OCI-LY7 (cell line): Measurements from ENCODE around the gene KLK12. TPM values are rescaled to one million over a fixed set of nuclear protein-coding genes. Genes with fewer than 3 reads are reported as not detected.

Experiments
- BruUV-seq: library from RNA; stranded (reverse); fragments of 400-500 nt; replicated peaks from 2 replicates; lab custom pipeline; 2021; lab: Mats Ljungman, UMichigan
- CTCF ChIA-PET: fragments of 300-600 bp; sonication (Branson Sonifier 250); formaldehyde crosslinking; loops from one replicate; lab custom pipeline; 2022; ENCODE audit warnings: antibody characterized with exemption; ENCODE audit not compliant: unreplicated experiment; lab: Charles Lee
- POLR2A ChIA-PET: fragments of 300-600 bp; sonication (Branson Sonifier 250); formaldehyde crosslinking; loops from one replicate; lab custom pipeline; 2022; ENCODE audit warnings: antibody characterized with exemption; lab: Charles Lee
- DNase-seq: peaks from one replicate; pipeline ENCODE4 v3.0.0-alpha.2; 2015; ENCODE audit warnings: low spot score
- H2AFZ ChIP-seq: fragments of 200-600 bp; sonication (generic), shearing (Covaris generic); 2 replicates; pipeline ENCODE4 v1.6.1; 2014; ENCODE audit warnings: mild to moderate bottlenecking, antibody characterized with exemption, low read length, moderate library complexity
- H3K27ac ChIP-seq: fragments of 200-600 bp; sonication (generic); 2 replicates; pipeline ENCODE4 v1.5.1; 2014; ENCODE audit warnings: mixed run types, low read depth, mild to moderate bottlenecking, moderate library complexity, low read length, inconsistent platforms; ENCODE audit not compliant: poor library complexity, severe bottlenecking
- H3K36me3 ChIP-seq: fragments of 200-600 bp; sonication (generic); 2 replicates; pipeline ENCODE4 v1.6.1; 2014; ENCODE audit warnings: mild to moderate bottlenecking, antibody characterized with exemption, low read length, moderate library complexity, mixed read lengths; ENCODE audit not compliant: insufficient read depth
- H3K4me1 ChIP-seq: fragments of 200-600 bp; sonication (generic); 2 replicates; pipeline ENCODE4 v1.5.1; 2014; ENCODE audit warnings: mild to moderate bottlenecking, low read length; ENCODE audit not compliant: insufficient read depth, poor library complexity, severe bottlenecking
- H3K4me2 ChIP-seq: fragments of 200-600 bp; sonication (generic); 2 replicates; pipeline ENCODE4 v1.6.1; 2014; ENCODE audit warnings: mild to moderate bottlenecking, low read length
- H3K4me3 ChIP-seq: fragments of 200-600 bp; sonication (generic); 2 replicates; pipeline ENCODE4 v1.5.1; 2014; ENCODE audit warnings: mild to moderate bottlenecking, low read depth, low read length; ENCODE audit not compliant: poor library complexity, severe bottlenecking
- H3K79me2 ChIP-seq: fragments of 200-600 bp; sonication (generic); 2 replicates; pipeline ENCODE4 v1.6.1; 2016; ENCODE audit warnings: low read depth, mild to moderate bottlenecking, low read length, moderate library complexity, mixed read lengths; ENCODE audit not compliant: insufficient read depth
- H3K9me2 ChIP-seq: fragments of 200-600 bp; sonication (generic); 2 replicates; pipeline ENCODE4 v1.6.1; 2016; ENCODE audit warnings: mild to moderate bottlenecking, low read length, mixed read lengths; ENCODE audit not compliant: insufficient read depth
- H3K9me3 ChIP-seq: fragments of 200-600 bp; sonication (generic); 2 replicates; pipeline ENCODE4 v1.6.1; 2014; ENCODE audit warnings: mild to moderate bottlenecking, mixed run types, low read length, mixed read lengths
- H4K20me1 ChIP-seq: fragments of 200-600 bp; sonication (generic); 2 replicates; pipeline ENCODE4 v1.6.1; 2014; ENCODE audit warnings: mild to moderate bottlenecking, antibody characterized with exemption, low read length, moderate library complexity, mixed read lengths; ENCODE audit not compliant: insufficient read depth
- EZH2phosphoT487 ChIP-seq: fragments of 200-600 bp; sonication (generic); IDR thresholded peaks from 2 replicates; pipeline ENCODE4 v1.6.1; 2018; ENCODE audit warnings: low read depth, borderline replicate concordance, mild to moderate bottlenecking, mixed run types, antibody characterized with exemption, low read length, moderate library complexity, mixed read lengths
- intact Hi-C: fragments of 100-400 bp; cut with micrococcal nuclease; formaldehyde crosslinking; loops from one replicate; pipeline ENCODE4 v1.10.0; 2022; ENCODE audit not compliant: unreplicated experiment
- total RNA-seq, 2 experiments: library from RNA; depleted of rRNA in 1 of 2; stranded (reverse); fragments of >200 nt in 1 of 2; shearing (Covaris generic) in 1 of 2; gene quantifications; 2 replicates each; pipeline ENCODE4 v1.2.3, GENCODE V29; 2014 to 2022
- TF ChIP-seq, protein P1 (sequence below): fragments of 200-600 bp; sonication (generic); conservative IDR thresholded peaks from 2 replicates; pipeline ENCODE4 v1.5.1; 2014; ENCODE audit warnings: mild to moderate bottlenecking, antibody characterized with exemption, low read length, moderate library complexity, mixed read lengths

Gene KLK12
- total RNA-seq, 2 experiments from 2014 or later, result not detected

DNA sequence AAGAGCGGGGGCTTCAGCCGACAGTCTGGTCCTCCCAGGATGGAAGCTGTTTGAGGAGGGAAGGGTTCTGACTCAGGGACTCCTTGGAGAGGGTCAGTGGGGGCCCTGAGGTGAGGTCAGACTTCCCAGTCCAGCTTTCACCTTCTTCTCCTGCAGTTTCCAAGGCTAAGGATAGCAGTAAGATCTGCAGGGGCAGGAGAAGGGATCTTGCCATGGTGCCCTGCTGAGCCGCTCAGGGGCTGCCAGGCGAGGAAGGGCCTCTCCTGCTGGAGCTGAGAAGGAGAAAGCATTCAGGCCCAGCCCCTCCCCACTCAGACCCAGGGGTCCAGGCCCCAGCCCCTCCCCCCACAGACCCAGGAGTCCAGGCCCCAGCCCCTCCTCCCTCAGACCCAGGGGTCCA lies 52.6 kb downstream of the KLK12 start:
- Histone ChIP-seq H3K79me2 (no peaks in the 10 kb centered on the region), H2AFZ (no peak overlapping the region), H4K20me1 (no peaks in the 10 kb centered on the region), H3K4me3 (no peak overlapping the region), H3K4me2 (no peak overlapping the region), H3K9me2 (no peaks in the 10 kb centered on the region), H3K27ac (no peak overlapping the region), H3K4me1 (no peaks in the 10 kb centered on the region), H3K9me3 (no peaks in the 10 kb centered on the region), H3K36me3 (no peaks in the 10 kb centered on the region)
- TF ChIP-seq, protein P1, sequence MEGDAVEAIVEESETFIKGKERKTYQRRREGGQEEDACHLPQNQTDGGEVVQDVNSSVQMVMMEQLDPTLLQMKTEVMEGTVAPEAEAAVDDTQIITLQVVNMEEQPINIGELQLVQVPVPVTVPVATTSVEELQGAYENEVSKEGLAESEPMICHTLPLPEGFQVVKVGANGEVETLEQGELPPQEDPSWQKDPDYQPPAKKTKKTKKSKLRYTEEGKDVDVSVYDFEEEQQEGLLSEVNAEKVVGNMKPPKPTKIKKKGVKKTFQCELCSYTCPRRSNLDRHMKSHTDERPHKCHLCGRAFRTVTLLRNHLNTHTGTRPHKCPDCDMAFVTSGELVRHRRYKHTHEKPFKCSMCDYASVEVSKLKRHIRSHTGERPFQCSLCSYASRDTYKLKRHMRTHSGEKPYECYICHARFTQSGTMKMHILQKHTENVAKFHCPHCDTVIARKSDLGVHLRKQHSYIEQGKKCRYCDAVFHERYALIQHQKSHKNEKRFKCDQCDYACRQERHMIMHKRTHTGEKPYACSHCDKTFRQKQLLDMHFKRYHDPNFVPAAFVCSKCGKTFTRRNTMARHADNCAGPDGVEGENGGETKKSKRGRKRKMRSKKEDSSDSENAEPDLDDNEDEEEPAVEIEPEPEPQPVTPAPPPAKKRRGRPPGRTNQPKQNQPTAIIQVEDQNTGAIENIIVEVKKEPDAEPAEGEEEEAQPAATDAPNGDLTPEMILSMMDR, result no peak
- no peak for TF ChIP-seq EZH2phosphoT487
- DNase-seq, result no peak
- CTCF ChIA-PET, result no interaction called here
- POLR2A ChIA-PET, result no interaction called here
- BruUV-seq, result no TSS peak
- intact Hi-C loops, result no loop called here

DNA sequence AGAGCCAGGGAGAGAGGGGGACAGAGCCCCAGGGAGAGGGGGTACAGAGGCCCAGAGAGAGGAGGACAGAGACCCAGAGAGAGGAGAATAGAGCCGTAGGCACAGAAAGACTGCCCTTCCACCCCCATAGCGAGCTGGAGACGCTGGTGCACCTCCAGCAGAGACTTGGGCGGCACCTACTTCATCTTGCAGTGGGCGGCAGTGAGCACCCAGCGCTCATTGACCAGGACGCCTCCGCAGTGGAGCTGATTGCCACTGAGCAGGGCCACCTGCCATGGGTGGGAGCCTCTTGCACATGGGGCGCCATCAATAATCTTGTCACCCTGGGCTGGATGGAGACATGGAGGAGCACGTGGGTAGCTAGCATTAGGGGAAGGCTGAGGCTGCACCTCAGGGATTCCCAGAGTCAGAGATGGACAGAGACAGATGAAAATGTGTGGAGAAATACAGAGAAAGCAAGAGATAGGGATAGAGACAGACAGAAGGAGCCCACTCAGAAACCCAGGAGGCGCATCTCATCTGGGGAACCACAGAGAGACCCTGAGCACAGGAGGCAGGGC lies 53.1 kb downstream of the KLK12 start:
- Histone ChIP-seq H3K27ac (no peak overlapping the region), H3K4me3 (no peak overlapping the region), H3K4me2 (no peak overlapping the region), H4K20me1 (no peaks in the 10 kb centered on the region), H3K4me1 (no peaks in the 10 kb centered on the region), H3K36me3 (no peaks in the 10 kb centered on the region), H3K79me2 (no peaks in the 10 kb centered on the region), H2AFZ (no peak overlapping the region), H3K9me3 (no peaks in the 10 kb centered on the region), H3K9me2 (no peaks in the 10 kb centered on the region)
- ChIA-PET CTCF (no interaction called here), POLR2A (no interaction called here)
- TF ChIP-seq, protein P1, result no peak
- no peak for TF ChIP-seq EZH2phosphoT487
- intact Hi-C loops, result no loop called here
- no TSS peak for BruUV-seq
- no peak for DNase-seq

DNA sequence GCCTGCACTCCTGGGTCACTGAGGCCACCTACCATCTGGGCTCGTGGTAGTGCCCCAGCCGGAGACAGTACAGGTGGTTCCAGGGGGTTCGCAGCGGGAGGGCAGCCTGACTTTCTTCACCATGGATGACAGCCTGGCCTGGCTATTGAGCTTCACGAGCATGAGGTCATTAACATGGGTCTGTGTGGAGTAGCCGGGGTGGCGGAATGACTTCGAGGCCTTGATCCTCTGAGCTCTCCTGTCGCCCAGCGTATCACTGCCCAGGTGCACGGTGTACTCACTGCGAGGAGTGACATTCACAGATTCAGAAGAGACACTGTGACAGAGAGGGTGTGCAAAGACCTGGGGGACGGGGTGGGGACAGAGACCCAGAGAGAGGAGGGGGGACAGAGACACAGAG lies 54.6 kb downstream of the KLK12 start:
- H3K36me3 ChIP-seq, result no peaks in the 10 kb centered on the region
- no peak overlapping the region for H3K4me3 ChIP-seq
- H3K9me2 ChIP-seq, result no peaks in the 10 kb centered on the region
- no peaks in the 10 kb centered on the region for H3K4me1 ChIP-seq
- no peaks in the 10 kb centered on the region for H4K20me1 ChIP-seq
- H3K27ac ChIP-seq, result no peak overlapping the region
- no TSS peak for BruUV-seq
- CTCF ChIA-PET, result no interaction called here
- POLR2A ChIA-PET, result no interaction called here
- intact Hi-C loops, result no loop called here
- H3K79me2 ChIP-seq, result no peaks in the 10 kb centered on the region
- no peaks in the 10 kb centered on the region for H3K9me3 ChIP-seq
- no peak for DNase-seq
- H2AFZ ChIP-seq, result no peak overlapping the region
- H3K4me2 ChIP-seq, result no peak overlapping the region
- no peak for TF ChIP-seq EZH2phosphoT487
- TF ChIP-seq, protein P1, result no peak
